AG04450 (cell line): ENCODE results near the gene HOXB8. TPM values are rescaled to one million over a fixed set of nuclear protein-coding genes. Genes with fewer than 3 reads are reported as not detected.

Experiments used
- CTCF ChIA-PET: fragments of 300-600, 350-600 bp; formaldehyde crosslinking; extraction: SDS; loops from one replicate; lab custom pipeline; 2022; ENCODE audit warnings: antibody characterized with exemption, inconsistent platforms; lab: Charles Lee
- POLR2A ChIA-PET: fragments of 350-600 bp; formaldehyde crosslinking; extraction: SDS; loops from one replicate; lab custom pipeline; 2021; ENCODE audit warnings: antibody characterized with exemption, inconsistent platforms; lab: Yijun Ruan, JAX
- DNase-seq: peaks from one replicate; pipeline ENCODE4 v3.0.0-alpha.2; 2011; ENCODE audit warnings: low read depth, low spot score
- H3K27ac ChIP-seq: one replicate; pipeline ENCODE4 v1.5.1; 2012; ENCODE audit warnings: low read depth, low read length, control low read depth
- H3K27me3 ChIP-seq: one replicate; pipeline ENCODE4 v1.6.0; 2012; ENCODE audit warnings: low read length; ENCODE audit not compliant: control insufficient read depth, insufficient read depth
- H3K4me3 ChIP-seq: 2 replicates; pipeline ENCODE4 v1.5.1; 2011; ENCODE audit warnings: mild to moderate bottlenecking, low read depth, low read length, control low read depth
- H3K9me3 ChIP-seq: 2 replicates; pipeline ENCODE4 v1.5.1; 2012; ENCODE audit warnings: low read length; ENCODE audit not compliant: control insufficient read depth, insufficient read depth
- CTCF ChIP-seq: IDR thresholded peaks from 2 replicates; pipeline ENCODE4 v1.5.1; 2011; ENCODE audit warnings: low read depth, low read length, control low read depth, inconsistent platforms
- polyA plus RNA-seq: library from polyadenylated mRNA; depleted of rRNA; stranded (reverse); fragments of >200 nt; gene quantifications from 2 replicates; pipeline ENCODE4 v1.2.3, GENCODE V29; 2011

HOXB8 gene
- polyA plus RNA-seq, 1 experiment: 0.97 TPM

- CTCF ChIA-PET: interaction anchor here (0.6 to 4.8 kb wide), 22 partner anchors 12 to 568 kb away, joined by 3 to 53 read pairs (median 5); partner anchors contain the start of genes HOXB6 and HOXB7
- no peaks in the 10 kb centered on the region for H3K27me3 ChIP-seq
- no peak for TF ChIP-seq CTCF
- no peak for DNase-seq
- peak within 1 kb of the TSS; percentile 89 for H3K4me3 ChIP-seq
- peak within 1 kb of the TSS; percentile 97 for H3K27ac ChIP-seq
- POLR2A ChIA-PET: interaction anchor here (0.8 to 2.3 kb wide), 5 partner anchors 11 to 242 kb away, joined by 3 to 6 read pairs (median 5); no protein-coding TSS in a partner anchor
- H3K9me3 ChIP-seq: no peaks in the 10 kb centered on the region; the same call in 1 of the 2 replicates
These were observed 21.8 kb downstream of the HOXB8 start, which contains the start of gene HOXB5 for GRCh38 chr17:48593126-48593829. TSS of gene HOXB5 (minus strand) at chr17:48593779. CDS start at chr17:48593682, 97 bp downstream.

GRCh38 chr17:48592577-48592976 is 22.5 kb downstream of the HOXB8 start:
- H3K27ac ChIP-seq: peak overlapping the region; percentile 97
- H3K27me3 ChIP-seq: no peaks in the 10 kb centered on the region
- CTCF ChIA-PET: interaction anchor here (0.5 to 4.8 kb wide), 17 partner anchors 14 to 567 kb away, joined by 3 to 53 read pairs (median 5); no protein-coding TSS in a partner anchor
- peak overlapping the region; percentile 89 for H3K4me3 ChIP-seq
- no peak for DNase-seq
- TF ChIP-seq CTCF: no peak
- H3K9me3 ChIP-seq: no peaks in the 10 kb centered on the region; the same call in 1 of the 2 replicates
- POLR2A ChIA-PET: interaction anchor here (0.6 to 2.3 kb wide), 6 partner anchors 10 to 241 kb away, joined by 3 to 10 read pairs (median 6); no protein-coding TSS in a partner anchor

GRCh38 chr17:48592057-48592514 is 23.0 kb downstream of the HOXB8 start:
- Histone ChIP-seq H3K4me3 (peak overlapping the region; percentile 89), H3K9me3 (no peaks in the 10 kb centered on the region; the same call in 1 of the 2 replicates), H3K27ac (peak overlapping the region; percentile 97), H3K27me3 (no peaks in the 10 kb centered on the region)
- DNase-seq: no peak
- POLR2A ChIA-PET: interaction anchor here (0.6 to 2.3 kb wide), 5 partner anchors 9 to 240 kb away, joined by 3 to 10 read pairs (median 6); no protein-coding TSS in a partner anchor
- TF ChIP-seq CTCF: no peak
- CTCF ChIA-PET: interaction anchor here (0.5 to 4.8 kb wide), 11 partner anchors 13 to 567 kb away, joined by 3 to 53 read pairs (median 5); no protein-coding TSS in a partner anchor

- H3K27me3 ChIP-seq: no peaks in the 10 kb centered on the region
- POLR2A ChIA-PET: interaction anchor here (0.7 to 2.3 kb wide), 5 partner anchors 9 to 50 kb away, joined by 3 to 5 read pairs (median 3); no protein-coding TSS in a partner anchor
- CTCF ChIA-PET: interaction anchor here (0.9 to 1.9 kb wide), 7 partner anchors 19 to 438 kb away, joined by 3 to 11 read pairs (median 5); no protein-coding TSS in a partner anchor
- no peaks in the 10 kb centered on the region; the same call in 1 of the 2 replicates for H3K9me3 ChIP-seq
- TF ChIP-seq CTCF: no peak
- peak overlapping the region; percentile 89 for H3K4me3 ChIP-seq
- peak overlapping the region; percentile 97 for H3K27ac ChIP-seq
- no peak for DNase-seq
These were observed 23.6 kb downstream of the HOXB8 start for GRCh38 chr17:48591255-48592056.
